Glomerular endothelial cell (primary cell): ENCODE data around the gene SLC4A3. TPM values are rescaled to one million over a fixed set of nuclear protein-coding genes. Genes with fewer than 3 reads are reported as not detected.

Experiments used
- DNase-seq: peaks from one replicate; pipeline ENCODE4 v3.0.0-alpha.2; 2011; ENCODE audit warnings: low read depth, low spot score; ENCODE audit errors: extremely low read depth
- total RNA-seq: library from RNA; depleted of rRNA; stranded (reverse); fragments of >200 nt; gene quantifications from 2 replicates; pipeline ENCODE4 v1.2.3, GENCODE V29; 2015

Gene SLC4A3
- total RNA-seq: 2.0 TPM in 2 replicates

- DNase-seq: no peak
Observed at GRCh38 chr2:219627103-219628100, at the start of gene SLC4A3. Gene SLC4A3 (plus strand): TSS chr2:219627630. CDS start chr2:219627993, 363 bp downstream.

GRCh38 chr2:219578811-219579613 is 48.4 kb upstream of the SLC4A3 start:
- no peak for DNase-seq

- no peak for DNase-seq
Observed at GRCh38 chr2:219581346-219581745, 46.1 kb upstream of the SLC4A3 start.

GRCh38 chr2:219591091-219591490 is 36.3 kb upstream of the SLC4A3 start:
- DNase-seq: no peak

- DNase-seq: no peak
Observed at GRCh38 chr2:219592736-219593135, 34.7 kb upstream of the SLC4A3 start.

GRCh38 chr2:219593154-219593553 is 34.3 kb upstream of the SLC4A3 start:
- DNase-seq: no peak

GRCh38 chr2:219595256-219595655 is 32.2 kb upstream of the SLC4A3 start:
- DNase-seq: no peak

- DNase-seq: peak; percentile 2
Observed at GRCh38 chr2:219596954-219597551, 30.4 kb upstream of the SLC4A3 start.

GRCh38 chr2:219597552-219598307 is 29.7 kb upstream of the SLC4A3 start, which contains the start of gene STK11IP:
Gene STK11IP (plus strand): TSS chr2:219597857. CDS start chr2:219598120, 263 bp downstream.
- peak; percentile 71 for DNase-seq

- no peak for DNase-seq
Observed at GRCh38 chr2:219598308-219599078, 28.9 kb upstream of the SLC4A3 start.

- no peak for DNase-seq
Observed at GRCh38 chr2:219603771-219604170, 23.7 kb upstream of the SLC4A3 start.

GRCh38 chr2:219605607-219605954 is 21.8 kb upstream of the SLC4A3 start:
- DNase-seq: no peak

- no peak for DNase-seq
Observed at GRCh38 chr2:219607931-219608330, 19.5 kb upstream of the SLC4A3 start.

GRCh38 chr2:219608399-219608964 is 18.9 kb upstream of the SLC4A3 start:
- no peak for DNase-seq

- DNase-seq: no peak
Observed at GRCh38 chr2:219609149-219609750, 18.2 kb upstream of the SLC4A3 start.

- DNase-seq: no peak
Observed at GRCh38 chr2:219611306-219611705, 16.1 kb upstream of the SLC4A3 start.

- no peak for DNase-seq
Observed at GRCh38 chr2:219611866-219612576, 15.4 kb upstream of the SLC4A3 start.

GRCh38 chr2:219612577-219613286 is 14.7 kb upstream of the SLC4A3 start:
- DNase-seq: no peak
